Measurements from ENCODE around the gene CMSS1.

CMSS1 gene

GRCh38 chr3:99895703-99896441 is 78.2 kb downstream of the CMSS1 start:
- FAIRE-seq (peak; percentile 36), DNase-seq (ENCODE audit: insufficient read length) (no peak)
- no peak for TF ChIP-seq TAF1 (IDR thresholded peaks at IDR 0.05; ENCODE audit: borderline replicate concordance, low read depth, low read length)
- TF ChIP-seq POLR2A (IDR thresholded peaks at IDR 0.05; ENCODE audit: low read depth, low read length), result no peak
- TF ChIP-seq POLR2AphosphoS5 (IDR thresholded peaks at IDR 0.05; ENCODE audit: low read depth, low read length), result no peak

GRCh38 chr3:99896482-99896881 is 78.8 kb downstream of the CMSS1 start:
- TF ChIP-seq POLR2A (IDR thresholded peaks at IDR 0.05; ENCODE audit: low read depth, low read length) (no peak), POLR2AphosphoS5 (IDR thresholded peaks at IDR 0.05; ENCODE audit: low read depth, low read length) (no peak), TAF1 (IDR thresholded peaks at IDR 0.05; ENCODE audit: borderline replicate concordance, low read depth, low read length) (no peak)
- DNase-seq (ENCODE audit: insufficient read length) (no peak), FAIRE-seq (no peak)

GRCh38 chr3:99899603-99900002 is 81.9 kb downstream of the CMSS1 start:
- no peak for FAIRE-seq
- DNase-seq (ENCODE audit: insufficient read length), result no peak
- TF ChIP-seq TAF1 (IDR thresholded peaks at IDR 0.05; ENCODE audit: borderline replicate concordance, low read depth, low read length) (no peak), POLR2A (IDR thresholded peaks at IDR 0.05; ENCODE audit: low read depth, low read length) (no peak), POLR2AphosphoS5 (IDR thresholded peaks at IDR 0.05; ENCODE audit: low read depth, low read length) (no peak)

- TF ChIP-seq POLR2A (IDR thresholded peaks at IDR 0.05; ENCODE audit: low read depth, low read length) (no peak), TAF1 (IDR thresholded peaks at IDR 0.05; ENCODE audit: borderline replicate concordance, low read depth, low read length) (no peak), POLR2AphosphoS5 (IDR thresholded peaks at IDR 0.05; ENCODE audit: low read depth, low read length) (no peak)
- DNase-seq (ENCODE audit: insufficient read length) (no peak), FAIRE-seq (no peak)
Observed at GRCh38 chr3:99900248-99900647, 82.6 kb downstream of the CMSS1 start.

GRCh38 chr3:99901200-99901926 is 83.7 kb downstream of the CMSS1 start:
- no peak for TF ChIP-seq POLR2AphosphoS5 (IDR thresholded peaks at IDR 0.05; ENCODE audit: low read depth, low read length)
- no peak for TF ChIP-seq POLR2A (IDR thresholded peaks at IDR 0.05; ENCODE audit: low read depth, low read length)
- no peak for TF ChIP-seq TAF1 (IDR thresholded peaks at IDR 0.05; ENCODE audit: borderline replicate concordance, low read depth, low read length)
- DNase-seq (ENCODE audit: insufficient read length) (no peak), FAIRE-seq (peak; percentile 61)

- DNase-seq (ENCODE audit: insufficient read length) (no peak), FAIRE-seq (no peak)
- TF ChIP-seq POLR2AphosphoS5 (IDR thresholded peaks at IDR 0.05; ENCODE audit: low read depth, low read length), result no peak
- TF ChIP-seq POLR2A (IDR thresholded peaks at IDR 0.05; ENCODE audit: low read depth, low read length), result no peak
- TF ChIP-seq TAF1 (IDR thresholded peaks at IDR 0.05; ENCODE audit: borderline replicate concordance, low read depth, low read length), result no peak
Observed at GRCh38 chr3:99902091-99902490, 84.4 kb downstream of the CMSS1 start.

- no peak for DNase-seq (ENCODE audit: insufficient read length)
- FAIRE-seq, result no peak
Observed at GRCh38 chr3:99903869-99904268, 86.2 kb downstream of the CMSS1 start.

GRCh38 chr3:99907959-99908544 is 90.4 kb downstream of the CMSS1 start:
- no peak for FAIRE-seq
- DNase-seq (ENCODE audit: insufficient read length), result no peak
- no peak for TF ChIP-seq POLR2A (IDR thresholded peaks at IDR 0.05; ENCODE audit: low read depth, low read length)
- TF ChIP-seq TAF1 (IDR thresholded peaks at IDR 0.05; ENCODE audit: borderline replicate concordance, low read depth, low read length), result no peak
- no peak for TF ChIP-seq POLR2AphosphoS5 (IDR thresholded peaks at IDR 0.05; ENCODE audit: low read depth, low read length)

More at GRCh38 chr3:99903869-99904268, 86.2 kb downstream of the CMSS1 start:
- TF ChIP-seq POLR2AphosphoS5 (IDR thresholded peaks at IDR 0.05; ENCODE audit: low read depth, low read length), result no peak
- no peak for TF ChIP-seq TAF1 (IDR thresholded peaks at IDR 0.05; ENCODE audit: borderline replicate concordance, low read depth, low read length)
- no peak for TF ChIP-seq POLR2A (IDR thresholded peaks at IDR 0.05; ENCODE audit: low read depth, low read length)

- TF ChIP-seq POLR2A (IDR thresholded peaks at IDR 0.05; ENCODE audit: low read depth, low read length) (no peak), TAF1 (IDR thresholded peaks at IDR 0.05; ENCODE audit: borderline replicate concordance, low read depth, low read length) (no peak), POLR2AphosphoS5 (IDR thresholded peaks at IDR 0.05; ENCODE audit: low read depth, low read length) (no peak)
- FAIRE-seq (no peak), DNase-seq (ENCODE audit: insufficient read length) (no peak)
Observed at GRCh38 chr3:99909714-99910495, 92.2 kb downstream of the CMSS1 start.

- DNase-seq (ENCODE audit: insufficient read length) (no peak), FAIRE-seq (no peak)
- no peak for TF ChIP-seq TAF1 (IDR thresholded peaks at IDR 0.05; ENCODE audit: borderline replicate concordance, low read depth, low read length)
- TF ChIP-seq POLR2A (IDR thresholded peaks at IDR 0.05; ENCODE audit: low read depth, low read length), result no peak
- TF ChIP-seq POLR2AphosphoS5 (IDR thresholded peaks at IDR 0.05; ENCODE audit: low read depth, low read length), result no peak
Observed at GRCh38 chr3:99910752-99911290, 93.2 kb downstream of the CMSS1 start.

GRCh38 chr3:99911433-99911832 is 93.8 kb downstream of the CMSS1 start:
- no peak for DNase-seq (ENCODE audit: insufficient read length)
- TF ChIP-seq POLR2A (IDR thresholded peaks at IDR 0.05; ENCODE audit: low read depth, low read length), result no peak
- no peak for TF ChIP-seq TAF1 (IDR thresholded peaks at IDR 0.05; ENCODE audit: borderline replicate concordance, low read depth, low read length)
- TF ChIP-seq POLR2AphosphoS5 (IDR thresholded peaks at IDR 0.05; ENCODE audit: low read depth, low read length), result no peak
- FAIRE-seq, result no peak
